Neural cell (in vitro differentiated cells): ENCODE measurements around the gene OARD1.

ENCODE experiments used
- EZH2 ChIP-seq: fragments of 200-600, 300-800 bp; shearing (Covaris generic), sonication (generic); IDR thresholded peaks from 2 replicates; pipeline ENCODE4 v1.6.1; 2014; ENCODE audit warnings: antibody characterized with exemption, low read length, borderline replicate concordance, mild to moderate bottlenecking; ENCODE audit not compliant: insufficient read depth, poor library complexity, severe bottlenecking
- POLR2AphosphoS5 ChIP-seq: IDR thresholded peaks from 2 replicates; pipeline ENCODE4 v1.6.1; 2012
- RAD21 ChIP-seq: fragments of 450-650 bp; conservative IDR thresholded peaks from 2 replicates; pipeline ENCODE4 v1.6.1; 2014; ENCODE audit warnings: antibody characterized with exemption, mild to moderate bottlenecking, moderate library complexity
- TF ChIP-seq, protein P1 (sequence below): fragments of 450-650 bp; IDR thresholded peaks from 2 replicates; pipeline ENCODE4 v1.5.1; 2014; ENCODE audit warnings: antibody characterized with exemption, mild to moderate bottlenecking, moderate library complexity; ENCODE audit not compliant: poor library complexity, severe bottlenecking
- TF ChIP-seq, protein P2 (sequence below): IDR thresholded peaks from 2 replicates; pipeline ENCODE4 v1.6.1; 2012; ENCODE audit warnings: borderline replicate concordance

DNA sequence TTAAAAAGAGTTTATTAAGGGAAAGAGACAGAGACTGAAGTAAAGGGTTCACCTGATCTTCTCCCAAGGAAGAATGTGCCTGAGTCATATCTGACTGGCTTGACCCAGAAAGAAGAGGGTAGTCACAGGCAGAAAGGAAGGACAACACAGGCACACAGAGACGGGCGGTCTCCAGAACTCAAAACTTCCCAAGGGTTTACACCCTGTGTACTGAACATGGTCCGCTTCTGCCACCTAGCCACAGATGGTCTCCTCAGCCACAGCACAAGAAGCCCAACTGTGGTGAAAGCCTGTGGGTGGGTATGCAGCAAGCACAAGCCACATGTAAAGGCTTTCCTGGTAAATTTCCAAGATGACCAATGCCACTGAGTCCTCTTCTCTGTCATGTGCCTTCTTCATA is 50.3 kb downstream of the OARD1 start:
- TF ChIP-seq, protein P1, sequence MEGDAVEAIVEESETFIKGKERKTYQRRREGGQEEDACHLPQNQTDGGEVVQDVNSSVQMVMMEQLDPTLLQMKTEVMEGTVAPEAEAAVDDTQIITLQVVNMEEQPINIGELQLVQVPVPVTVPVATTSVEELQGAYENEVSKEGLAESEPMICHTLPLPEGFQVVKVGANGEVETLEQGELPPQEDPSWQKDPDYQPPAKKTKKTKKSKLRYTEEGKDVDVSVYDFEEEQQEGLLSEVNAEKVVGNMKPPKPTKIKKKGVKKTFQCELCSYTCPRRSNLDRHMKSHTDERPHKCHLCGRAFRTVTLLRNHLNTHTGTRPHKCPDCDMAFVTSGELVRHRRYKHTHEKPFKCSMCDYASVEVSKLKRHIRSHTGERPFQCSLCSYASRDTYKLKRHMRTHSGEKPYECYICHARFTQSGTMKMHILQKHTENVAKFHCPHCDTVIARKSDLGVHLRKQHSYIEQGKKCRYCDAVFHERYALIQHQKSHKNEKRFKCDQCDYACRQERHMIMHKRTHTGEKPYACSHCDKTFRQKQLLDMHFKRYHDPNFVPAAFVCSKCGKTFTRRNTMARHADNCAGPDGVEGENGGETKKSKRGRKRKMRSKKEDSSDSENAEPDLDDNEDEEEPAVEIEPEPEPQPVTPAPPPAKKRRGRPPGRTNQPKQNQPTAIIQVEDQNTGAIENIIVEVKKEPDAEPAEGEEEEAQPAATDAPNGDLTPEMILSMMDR: peak; percentile 47
- TF ChIP-seq POLR2AphosphoS5 (no peak), EZH2 (no peak), RAD21 (peak; percentile 64)
- TF ChIP-seq, protein P2, sequence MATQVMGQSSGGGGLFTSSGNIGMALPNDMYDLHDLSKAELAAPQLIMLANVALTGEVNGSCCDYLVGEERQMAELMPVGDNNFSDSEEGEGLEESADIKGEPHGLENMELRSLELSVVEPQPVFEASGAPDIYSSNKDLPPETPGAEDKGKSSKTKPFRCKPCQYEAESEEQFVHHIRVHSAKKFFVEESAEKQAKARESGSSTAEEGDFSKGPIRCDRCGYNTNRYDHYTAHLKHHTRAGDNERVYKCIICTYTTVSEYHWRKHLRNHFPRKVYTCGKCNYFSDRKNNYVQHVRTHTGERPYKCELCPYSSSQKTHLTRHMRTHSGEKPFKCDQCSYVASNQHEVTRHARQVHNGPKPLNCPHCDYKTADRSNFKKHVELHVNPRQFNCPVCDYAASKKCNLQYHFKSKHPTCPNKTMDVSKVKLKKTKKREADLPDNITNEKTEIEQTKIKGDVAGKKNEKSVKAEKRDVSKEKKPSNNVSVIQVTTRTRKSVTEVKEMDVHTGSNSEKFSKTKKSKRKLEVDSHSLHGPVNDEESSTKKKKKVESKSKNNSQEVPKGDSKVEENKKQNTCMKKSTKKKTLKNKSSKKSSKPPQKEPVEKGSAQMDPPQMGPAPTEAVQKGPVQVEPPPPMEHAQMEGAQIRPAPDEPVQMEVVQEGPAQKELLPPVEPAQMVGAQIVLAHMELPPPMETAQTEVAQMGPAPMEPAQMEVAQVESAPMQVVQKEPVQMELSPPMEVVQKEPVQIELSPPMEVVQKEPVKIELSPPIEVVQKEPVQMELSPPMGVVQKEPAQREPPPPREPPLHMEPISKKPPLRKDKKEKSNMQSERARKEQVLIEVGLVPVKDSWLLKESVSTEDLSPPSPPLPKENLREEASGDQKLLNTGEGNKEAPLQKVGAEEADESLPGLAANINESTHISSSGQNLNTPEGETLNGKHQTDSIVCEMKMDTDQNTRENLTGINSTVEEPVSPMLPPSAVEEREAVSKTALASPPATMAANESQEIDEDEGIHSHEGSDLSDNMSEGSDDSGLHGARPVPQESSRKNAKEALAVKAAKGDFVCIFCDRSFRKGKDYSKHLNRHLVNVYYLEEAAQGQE: no peak
